Transverse colon (tissue), 4 donors: ENCODE data around the gene AFF1.

Experiments used
- CTCF ChIP-seq, 5 experiments: fragments of 200-600 bp in 3 of 5; fragments of 450-650 bp in 2 of 5; sonication (generic) in 3 of 5; IDR thresholded peaks; 1 replicate in 2 of 5; 2 replicates in 3 of 5; pipeline ENCODE4 v1.5.1; 2016 to 2017; ENCODE audit warnings: antibody characterized with exemption in 5 of 5, inconsistent platforms in 3 of 5, mild to moderate bottlenecking in 2 of 5, moderate library complexity in 1 of 5
- POLR2A ChIP-seq: fragments of 450-650 bp; IDR thresholded peaks from one replicate; pipeline ENCODE4 v1.6.1; 2016; ENCODE audit warnings: antibody characterized with exemption, mild to moderate bottlenecking, moderate library complexity
- POLR2AphosphoS5 ChIP-seq, 3 donors: sonication (generic); formaldehyde crosslinking; IDR thresholded peaks; one replicate each; pipeline ENCODE4 v1.6.1; 2016; ENCODE audit warnings: antibody characterized with exemption in 3 of 3

DNA sequence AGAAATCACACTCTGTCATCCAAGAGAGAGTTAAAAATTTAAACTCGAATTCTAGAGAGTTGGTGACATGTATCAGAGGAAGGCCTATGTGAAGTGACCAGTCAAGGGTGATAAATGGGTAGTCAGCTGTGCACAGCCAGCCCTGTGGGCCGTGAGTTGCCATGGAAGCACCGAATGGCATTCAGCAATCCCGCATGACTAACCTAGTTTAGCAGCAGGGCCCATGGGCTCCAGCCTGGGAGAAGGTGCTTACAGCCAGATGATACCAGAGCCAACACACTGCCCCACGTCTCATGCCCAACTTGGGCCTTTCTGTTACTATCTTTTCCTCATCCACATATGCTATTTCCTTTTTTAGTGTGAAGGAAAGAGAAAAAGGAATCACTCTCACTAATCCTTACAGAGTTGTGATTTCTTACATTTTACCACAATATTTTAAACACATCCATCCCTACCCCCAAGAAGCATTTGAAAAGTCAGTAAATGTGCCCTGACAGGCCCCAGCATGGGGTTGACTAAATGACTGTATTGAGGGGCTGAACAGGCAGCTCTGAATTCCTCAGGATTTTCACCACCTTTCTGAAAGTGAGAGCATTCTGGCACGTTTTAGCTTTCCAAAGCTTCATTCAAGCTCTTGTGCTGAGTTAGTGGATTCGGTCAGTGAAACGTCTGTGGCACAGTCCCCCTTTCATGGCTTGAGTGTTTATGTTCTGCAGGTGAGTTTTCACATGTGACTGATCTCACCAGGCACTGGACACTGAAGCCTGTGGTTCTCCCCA lies 104.2 kb downstream of the AFF1 start:
- TF ChIP-seq POLR2AphosphoS5 (IDR thresholded peaks at IDR 0.05): peak in 2 of 3 donors; percentile 7 to 30
- no peak for TF ChIP-seq CTCF (IDR thresholded peaks at IDR 0.05)
- no peak for TF ChIP-seq POLR2A
